ENCODE results near the gene HMGN2. TPM values are rescaled to one million over a fixed set of nuclear protein-coding genes. Genes with fewer than 3 reads are reported as not detected.

The HMGN2 gene
- total RNA-seq, 1 donor from 2014 or later = 964 TPM

DNA sequence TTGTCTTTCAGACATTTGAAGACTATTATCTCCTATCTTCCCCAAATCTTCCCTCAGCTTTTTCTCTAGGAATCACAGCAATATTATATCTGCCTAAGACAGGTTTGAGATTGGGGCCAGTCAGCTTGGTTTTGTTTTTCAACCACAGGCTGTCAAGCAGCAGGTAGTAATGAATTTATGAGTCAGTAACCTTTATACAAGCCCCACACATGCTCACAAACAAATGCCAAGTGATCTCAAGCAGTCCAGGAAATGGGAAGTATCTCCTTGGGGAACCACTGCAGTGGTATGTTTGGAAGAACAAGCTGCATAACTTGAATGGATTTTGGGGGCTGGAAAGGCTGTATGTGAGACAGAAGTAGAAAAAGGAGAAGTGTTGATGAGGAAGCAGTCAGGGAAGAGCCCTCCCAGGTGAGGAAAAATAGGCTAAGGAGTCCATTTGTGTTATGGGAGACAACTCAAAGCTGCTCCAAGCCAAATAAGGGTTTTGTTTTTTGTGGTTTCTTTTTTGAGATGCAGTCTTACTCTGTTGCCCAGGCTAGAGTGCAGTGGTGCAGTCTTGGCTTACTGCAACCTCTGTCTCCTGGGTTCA lies 38.0 kb upstream of the HMGN2 start:
- Histone ChIP-seq H3K4me3 (no peak overlapping the region), H4K20me1 (ENCODE audit: low read depth) (no peaks in the 10 kb centered on the region), H2AFZ (replicated peaks) (no peak overlapping the region), H3K9ac (no peak overlapping the region), H3F3A (ENCODE audit: low read depth) (peaks cover 37% of the 10 kb centered on the region), H3K4me1 (peaks cover 29% of the 10 kb centered on the region), H3K4me2 (no peak overlapping the region), H3K79me2 (ENCODE audit: low read depth) (peaks cover 44% of the 10 kb centered on the region), H3K36me3 (no peaks in the 10 kb centered on the region), H3K27ac (no peak overlapping the region), H3K27me3 (no peaks in the 10 kb centered on the region), H3K9me3 (ENCODE audit: low read depth) (no peaks in the 10 kb centered on the region)
- Mint-ChIP-seq H3K4me1 (peaks cover 31% of the 10 kb centered on the region), H3K27ac (no peak overlapping the region), H3K4me3 (no peak overlapping the region), H3K27me3 (ENCODE audit: insufficient read depth, low read depth) (peaks cover 2% of the 10 kb centered on the region), H3K9me3 (no peaks in the 10 kb centered on the region), H3K36me3 (peaks cover 7% of the 10 kb centered on the region)
- no peak for DNase-seq (ENCODE audit: low spot score)
- TF ChIP-seq EZH2phosphoT487 (IDR thresholded peaks at IDR 0.05) (no peak), EZH2 (IDR thresholded peaks at IDR 0.05) (no peak)
- TF ChIP-seq, protein P1, sequence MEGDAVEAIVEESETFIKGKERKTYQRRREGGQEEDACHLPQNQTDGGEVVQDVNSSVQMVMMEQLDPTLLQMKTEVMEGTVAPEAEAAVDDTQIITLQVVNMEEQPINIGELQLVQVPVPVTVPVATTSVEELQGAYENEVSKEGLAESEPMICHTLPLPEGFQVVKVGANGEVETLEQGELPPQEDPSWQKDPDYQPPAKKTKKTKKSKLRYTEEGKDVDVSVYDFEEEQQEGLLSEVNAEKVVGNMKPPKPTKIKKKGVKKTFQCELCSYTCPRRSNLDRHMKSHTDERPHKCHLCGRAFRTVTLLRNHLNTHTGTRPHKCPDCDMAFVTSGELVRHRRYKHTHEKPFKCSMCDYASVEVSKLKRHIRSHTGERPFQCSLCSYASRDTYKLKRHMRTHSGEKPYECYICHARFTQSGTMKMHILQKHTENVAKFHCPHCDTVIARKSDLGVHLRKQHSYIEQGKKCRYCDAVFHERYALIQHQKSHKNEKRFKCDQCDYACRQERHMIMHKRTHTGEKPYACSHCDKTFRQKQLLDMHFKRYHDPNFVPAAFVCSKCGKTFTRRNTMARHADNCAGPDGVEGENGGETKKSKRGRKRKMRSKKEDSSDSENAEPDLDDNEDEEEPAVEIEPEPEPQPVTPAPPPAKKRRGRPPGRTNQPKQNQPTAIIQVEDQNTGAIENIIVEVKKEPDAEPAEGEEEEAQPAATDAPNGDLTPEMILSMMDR (IDR thresholded peaks at IDR 0.05) = no peak

DNA sequence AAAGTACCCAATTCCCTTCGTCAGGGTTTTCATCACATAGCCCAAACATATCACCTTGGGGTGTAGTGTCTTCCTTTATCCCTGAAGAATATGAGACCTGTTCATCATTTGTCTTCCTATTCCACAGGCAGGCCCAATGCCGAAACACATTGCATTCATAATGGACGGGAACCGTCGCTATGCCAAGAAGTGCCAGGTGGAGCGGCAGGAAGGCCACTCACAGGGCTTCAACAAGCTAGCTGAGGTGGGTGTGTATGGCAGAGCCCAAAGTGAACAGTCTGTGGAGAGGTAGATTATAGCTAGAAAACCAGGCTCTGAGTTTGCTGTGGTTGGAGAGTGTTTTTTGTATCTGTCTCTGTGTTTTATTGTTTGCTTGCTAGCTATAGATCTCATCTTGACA lies 34.2 kb upstream of the HMGN2 start:
- Histone ChIP-seq H3K4me1 (peaks cover 3% of the 10 kb centered on the region), H3K4me3 (no peak overlapping the region), H3K27ac (no peak overlapping the region), H2AFZ (replicated peaks) (no peak overlapping the region), H3K36me3 (no peaks in the 10 kb centered on the region), H4K20me1 (ENCODE audit: low read depth) (no peaks in the 10 kb centered on the region), H3K4me2 (no peak overlapping the region), H3K9me3 (ENCODE audit: low read depth) (no peaks in the 10 kb centered on the region), H3K27me3 (no peaks in the 10 kb centered on the region), H3K9ac (no peak overlapping the region), H3K79me2 (ENCODE audit: low read depth) (peaks cover 16% of the 10 kb centered on the region), H3F3A (ENCODE audit: low read depth) (peaks cover 3% of the 10 kb centered on the region)
- no peak for DNase-seq (ENCODE audit: low spot score)
- no peak overlapping the region for H3K27ac Mint-ChIP-seq
- TF ChIP-seq EZH2 (IDR thresholded peaks at IDR 0.05) (no peak), EZH2phosphoT487 (IDR thresholded peaks at IDR 0.05) (no peak)
- TF ChIP-seq, protein P1 (IDR thresholded peaks at IDR 0.05) = no peak
- no peak overlapping the region for H3K4me3 Mint-ChIP-seq
- no peaks in the 10 kb centered on the region for H3K9me3 Mint-ChIP-seq
- peaks cover 18% of the 10 kb centered on the region for H3K36me3 Mint-ChIP-seq
- H3K4me1 Mint-ChIP-seq = peaks cover 3% of the 10 kb centered on the region
- peaks cover 5% of the 10 kb centered on the region for H3K27me3 Mint-ChIP-seq (ENCODE audit: insufficient read depth, low read depth)

DNA sequence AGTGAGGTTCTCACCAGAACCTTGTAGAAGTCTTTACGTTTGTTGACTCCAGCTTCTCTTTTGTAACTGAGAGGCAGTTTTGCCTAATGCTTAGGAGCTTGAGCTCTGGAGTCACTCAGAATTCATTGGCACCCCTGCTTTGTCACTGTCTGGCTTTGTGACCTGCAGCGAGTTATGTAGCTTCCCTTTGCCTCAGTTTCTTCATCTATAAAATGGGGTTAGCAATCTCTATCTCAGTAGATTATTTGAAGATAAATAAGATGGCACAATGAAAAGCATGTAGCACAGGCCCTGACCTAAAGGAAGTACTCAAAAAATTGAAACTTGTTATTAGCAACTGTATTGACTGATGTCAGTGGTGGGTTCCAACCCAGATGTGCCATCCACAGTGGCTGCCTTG lies 32.0 kb upstream of the HMGN2 start:
- Histone ChIP-seq H3K4me1 (no peaks in the 10 kb centered on the region), H4K20me1 (ENCODE audit: low read depth) (no peaks in the 10 kb centered on the region), H3K4me3 (no peak overlapping the region), H3K79me2 (ENCODE audit: low read depth) (no peaks in the 10 kb centered on the region), H3K9me3 (ENCODE audit: low read depth) (no peaks in the 10 kb centered on the region), H3K9ac (no peak overlapping the region), H3K27ac (no peak overlapping the region), H3K27me3 (no peaks in the 10 kb centered on the region), H3K36me3 (no peaks in the 10 kb centered on the region), H3K4me2 (no peak overlapping the region), H2AFZ (replicated peaks) (no peak overlapping the region), H3F3A (ENCODE audit: low read depth) (peaks cover 3% of the 10 kb centered on the region)
- Mint-ChIP-seq H3K9me3 (no peaks in the 10 kb centered on the region), H3K27me3 (ENCODE audit: insufficient read depth, low read depth) (peaks cover 3% of the 10 kb centered on the region), H3K36me3 (peaks cover 25% of the 10 kb centered on the region), H3K4me1 (no peaks in the 10 kb centered on the region), H3K27ac (no peak overlapping the region), H3K4me3 (no peak overlapping the region)
- TF ChIP-seq, protein P1 (IDR thresholded peaks at IDR 0.05) = no peak
- TF ChIP-seq EZH2 (IDR thresholded peaks at IDR 0.05) = no peak
- no peak for DNase-seq (ENCODE audit: low spot score)

Measured in neural progenitor cell (in vitro differentiated cells).